Measurements from ENCODE around the gene REG3G. TPM values are rescaled to one million over a fixed set of nuclear protein-coding genes. Genes with fewer than 3 reads are reported as not detected.

Gene REG3G
- total RNA-seq, 2 experiments from 2014 or later, result not detected

GRCh38 chr2:79000008-79000576 lies 25.4 kb upstream of the REG3G start:
- DNase-seq (no peak), ATAC-seq (ENCODE audit: poor library complexity) (no peak)
- H3K36me3 Mint-ChIP-seq (ENCODE audit: low read depth), result no peaks in the 10 kb centered on the region
- Histone ChIP-seq H3K27me3 (ENCODE audit: control insufficient read depth in 1 of 2, insufficient read depth in 2 of 2, low read length in 2 of 2) (no peaks in the 10 kb centered on the region), H3K4me3 (ENCODE audit: low read length) (no peak overlapping the region), H3K9me3 (ENCODE audit: control insufficient read depth in 1 of 2, insufficient read depth in 1 of 2, low read length in 2 of 2) (peaks cover 0 to 4% of the 10 kb centered on the region in 2 experiments), H3K4me1 (ENCODE audit: insufficient read depth, low read length) (no peaks in the 10 kb centered on the region), H3K36me3 (ENCODE audit: insufficient read depth, low read length) (no peaks in the 10 kb centered on the region), H3K27ac (ENCODE audit: low read depth in 1 of 2, low read length in 2 of 2) (no peak overlapping the region)
- CTCF ChIA-PET, result no interaction called here
- H3K9me3 Mint-ChIP-seq, result peaks cover 12% of the 10 kb centered on the region
- H3K27me3 Mint-ChIP-seq, result peaks cover 7% of the 10 kb centered on the region
- intact Hi-C loops (cut with DNase I, micrococcal nuclease), result no loop called here
- POLR2A ChIA-PET, result no interaction called here
- H3K4me1 Mint-ChIP-seq (ENCODE audit: low read depth), result no peaks in the 10 kb centered on the region
- no peak overlapping the region for H3K4me3 Mint-ChIP-seq
- H3K27ac Mint-ChIP-seq, result no peak overlapping the region
- no peak for TF ChIP-seq CTCF (IDR thresholded peaks at IDR 0.05)

GRCh38 chr2:79001285-79001684 lies 24.2 kb upstream of the REG3G start:
- Mint-ChIP-seq H3K9me3 (peaks cover 12% of the 10 kb centered on the region), H3K4me1 (ENCODE audit: low read depth) (no peaks in the 10 kb centered on the region), H3K27me3 (peaks cover 5% of the 10 kb centered on the region), H3K4me3 (no peak overlapping the region), H3K27ac (no peak overlapping the region), H3K36me3 (ENCODE audit: low read depth) (no peaks in the 10 kb centered on the region)
- no peak for ATAC-seq (ENCODE audit: poor library complexity)
- no peak for TF ChIP-seq CTCF (IDR thresholded peaks at IDR 0.05)
- intact Hi-C loops (cut with DNase I, micrococcal nuclease), result no loop called here
- H3K36me3 ChIP-seq (ENCODE audit: insufficient read depth, low read length), result no peaks in the 10 kb centered on the region
- no peaks in the 10 kb centered on the region for H3K27me3 ChIP-seq (ENCODE audit: control insufficient read depth in 1 of 2, insufficient read depth in 2 of 2, low read length in 2 of 2)
- no peaks in the 10 kb centered on the region for H3K4me1 ChIP-seq (ENCODE audit: insufficient read depth, low read length)
- H3K4me3 ChIP-seq (ENCODE audit: low read length), result no peak overlapping the region
- peaks cover 0 to 4% of the 10 kb centered on the region in 2 experiments for H3K9me3 ChIP-seq (ENCODE audit: control insufficient read depth in 1 of 2, insufficient read depth in 1 of 2, low read length in 2 of 2)
- ChIA-PET CTCF (no interaction called here), POLR2A (no interaction called here)
- DNase-seq, result no peak
- no peak overlapping the region for H3K27ac ChIP-seq (ENCODE audit: low read depth in 1 of 2, low read length in 2 of 2)

GRCh38 chr2:79004680-79005079 lies 20.8 kb upstream of the REG3G start:
- TF ChIP-seq CTCF (IDR thresholded peaks at IDR 0.05), result no peak
- H3K4me3 Mint-ChIP-seq, result no peak overlapping the region
- Histone ChIP-seq H3K9me3 (ENCODE audit: control insufficient read depth in 1 of 2, insufficient read depth in 1 of 2, low read length in 2 of 2) (peaks cover 0 to 7% of the 10 kb centered on the region in 2 experiments), H3K27me3 (ENCODE audit: control insufficient read depth in 1 of 2, insufficient read depth in 2 of 2, low read length in 2 of 2) (no peaks in the 10 kb centered on the region), H3K36me3 (ENCODE audit: insufficient read depth, low read length) (no peaks in the 10 kb centered on the region), H3K4me3 (ENCODE audit: low read length) (no peak overlapping the region), H3K27ac (ENCODE audit: low read depth in 1 of 2, low read length in 2 of 2) (no peak overlapping the region), H3K4me1 (ENCODE audit: insufficient read depth, low read length) (no peaks in the 10 kb centered on the region)
- peaks cover 11% of the 10 kb centered on the region for H3K9me3 Mint-ChIP-seq
- DNase-seq (no peak), ATAC-seq (ENCODE audit: poor library complexity) (no peak)
- intact Hi-C loops (cut with DNase I, micrococcal nuclease), result no loop called here
- H3K36me3 Mint-ChIP-seq (ENCODE audit: low read depth), result no peaks in the 10 kb centered on the region
- ChIA-PET POLR2A (no interaction called here), CTCF (no interaction called here)
- no peaks in the 10 kb centered on the region for H3K4me1 Mint-ChIP-seq (ENCODE audit: low read depth)
- no peak overlapping the region for H3K27ac Mint-ChIP-seq
- no peaks in the 10 kb centered on the region for H3K27me3 Mint-ChIP-seq
